MM.1S (cell line): ENCODE measurements around the gene AGPAT3.

Experiments
- DNase-seq: peaks from one replicate; pipeline ENCODE4 v3.0.0-alpha.2; 2015
- H2AFZ ChIP-seq: fragments of 300-600 bp; sonication (generic); 2 replicates; pipeline ENCODE4 v1.6.0; 2016; ENCODE audit warnings: antibody characterized with exemption, low read length
- H3F3A ChIP-seq: fragments of 300-600 bp; sonication (generic); 2 replicates; pipeline ENCODE4 v1.6.1; 2016; ENCODE audit warnings: mild to moderate bottlenecking, antibody characterized with exemption, low read length, moderate library complexity, mixed read lengths; ENCODE audit not compliant: insufficient read depth
- H3K27ac ChIP-seq: fragments of 300-600 bp; sonication (generic); 2 replicates; pipeline ENCODE4 v1.5.1; 2016; ENCODE audit warnings: mild to moderate bottlenecking, low read length
- H3K27me3 ChIP-seq: fragments of 300-600 bp; sonication (generic); replicated peaks from 2 replicates; pipeline ENCODE4 v1.6.0; 2016; ENCODE audit warnings: low read length; ENCODE audit not compliant: insufficient read depth
- H3K36me3 ChIP-seq: fragments of 300-600 bp; sonication (generic); replicated peaks from 2 replicates; pipeline ENCODE4 v1.6.1; 2016; ENCODE audit warnings: mild to moderate bottlenecking, low read length, mixed read lengths; ENCODE audit not compliant: insufficient read depth
- H3K4me1 ChIP-seq: fragments of 300-600 bp; sonication (generic); 2 replicates; pipeline ENCODE4 v1.6.1; 2016; ENCODE audit warnings: low read length, mixed read lengths
- H3K4me2 ChIP-seq: fragments of 300-600 bp; sonication (generic); 2 replicates; pipeline ENCODE4 v1.6.0; 2016; ENCODE audit warnings: low read depth, low read length
- H3K4me3 ChIP-seq: fragments of 300-600 bp; sonication (generic); 2 replicates; pipeline ENCODE4 v1.5.1; 2016; ENCODE audit warnings: low read length, mixed read lengths
- H3K79me2 ChIP-seq: fragments of 300-600 bp; sonication (generic); 2 replicates; pipeline ENCODE4 v1.6.1; 2016; ENCODE audit warnings: mixed run types, low read length, mixed read lengths
- H3K9ac ChIP-seq: fragments of 300-600 bp; sonication (generic); 2 replicates; pipeline ENCODE4 v1.6.1; 2016; ENCODE audit warnings: low read length, mixed read lengths
- H3K9me2 ChIP-seq: fragments of 300-600 bp; sonication (generic); replicated peaks from 2 replicates; pipeline ENCODE4 v1.6.1; 2016; ENCODE audit warnings: mild to moderate bottlenecking, low read length, mixed read lengths; ENCODE audit not compliant: insufficient read depth
- H3K9me3 ChIP-seq: fragments of 300-600 bp; sonication (generic); replicated peaks from 2 replicates; pipeline ENCODE4 v1.6.1; 2016; ENCODE audit warnings: mild to moderate bottlenecking, low read length, mixed read lengths; ENCODE audit not compliant: insufficient read depth
- H4K20me1 ChIP-seq: fragments of 300-600 bp; sonication (generic); 2 replicates; pipeline ENCODE4 v1.6.1; 2016; ENCODE audit warnings: mild to moderate bottlenecking, low read length, moderate library complexity, mixed read lengths; ENCODE audit not compliant: insufficient read depth
- CTCF ChIP-seq: fragments of 300-600 bp; sonication (generic); IDR thresholded peaks from 2 replicates; pipeline ENCODE4 v1.5.1; 2016; ENCODE audit warnings: antibody characterized with exemption, low read length, mixed read lengths
- EZH2 ChIP-seq: fragments of 300-600 bp; sonication (generic); optimal IDR thresholded peaks from 2 replicates; pipeline ENCODE3; 2017; ENCODE audit warnings: low read depth, mild to moderate bottlenecking, antibody characterized with exemption, low read length, mixed read lengths
- EZH2phosphoT487 ChIP-seq: fragments of 300-600 bp; sonication (generic); IDR thresholded peaks from 2 replicates; pipeline ENCODE4 v1.6.1; 2018; ENCODE audit warnings: antibody characterized with exemption, low read length

The AGPAT3 gene

DNA sequence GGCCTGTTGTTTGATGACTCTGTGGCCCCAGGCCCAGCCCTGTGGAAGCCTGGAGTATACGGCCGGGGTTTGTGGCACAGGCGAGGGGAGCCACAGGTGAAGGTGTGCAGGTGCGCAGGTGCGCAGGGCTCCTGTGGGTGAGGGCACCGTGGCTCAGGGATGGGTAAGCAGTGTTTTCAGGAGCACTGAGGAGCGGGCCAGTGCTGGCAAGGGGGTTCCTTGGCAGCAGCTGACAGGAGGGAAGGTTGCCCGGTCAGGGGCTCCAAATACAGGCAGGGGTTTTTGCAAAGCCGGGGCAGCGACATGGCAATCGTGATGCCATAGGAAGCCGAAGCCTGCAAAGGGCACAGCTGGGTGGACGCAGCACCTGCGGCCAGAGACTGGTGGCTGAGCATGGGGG lies 20.7 kb downstream of the AGPAT3 start:
- Histone ChIP-seq H3K4me1 (no peaks in the 10 kb centered on the region), H3K9ac (no peak overlapping the region), H3K4me2 (no peak overlapping the region), H2AFZ (no peak overlapping the region), H3K36me3 (no peaks in the 10 kb centered on the region), H3K27ac (no peak overlapping the region), H3K79me2 (peaks cover 97% of the 10 kb centered on the region), H3K27me3 (no peaks in the 10 kb centered on the region), H3F3A (no peaks in the 10 kb centered on the region), H4K20me1 (peaks cover 9% of the 10 kb centered on the region; the same call in 1 of the 2 replicates), H3K9me2 (no peaks in the 10 kb centered on the region), H3K9me3 (no peaks in the 10 kb centered on the region), H3K4me3 (no peak overlapping the region)
- no peak for TF ChIP-seq CTCF
- no peak for TF ChIP-seq EZH2
- TF ChIP-seq EZH2phosphoT487, result no peak
- no peak for DNase-seq

- no peak overlapping the region for H2AFZ ChIP-seq
- H3K27ac ChIP-seq, result no peak overlapping the region
- H3K27me3 ChIP-seq, result no peaks in the 10 kb centered on the region
- no peaks in the 10 kb centered on the region for H3F3A ChIP-seq
- DNase-seq, result no peak
- no peaks in the 10 kb centered on the region for H3K9me3 ChIP-seq
- H3K4me1 ChIP-seq, result no peaks in the 10 kb centered on the region
- H4K20me1 ChIP-seq, result peaks cover 9% of the 10 kb centered on the region; the same call in 1 of the 2 replicates
- H3K4me2 ChIP-seq, result no peak overlapping the region
- no peaks in the 10 kb centered on the region for H3K9me2 ChIP-seq
- no peak overlapping the region for H3K9ac ChIP-seq
- H3K36me3 ChIP-seq, result no peaks in the 10 kb centered on the region
- H3K4me3 ChIP-seq, result no peak overlapping the region
- TF ChIP-seq CTCF (no peak), EZH2 (no peak), EZH2phosphoT487 (no peak)
- H3K79me2 ChIP-seq, result peaks cover 96% of the 10 kb centered on the region
Measured at GRCh38 chr21:43886565-43886964, 21.5 kb downstream of the AGPAT3 start.

DNA sequence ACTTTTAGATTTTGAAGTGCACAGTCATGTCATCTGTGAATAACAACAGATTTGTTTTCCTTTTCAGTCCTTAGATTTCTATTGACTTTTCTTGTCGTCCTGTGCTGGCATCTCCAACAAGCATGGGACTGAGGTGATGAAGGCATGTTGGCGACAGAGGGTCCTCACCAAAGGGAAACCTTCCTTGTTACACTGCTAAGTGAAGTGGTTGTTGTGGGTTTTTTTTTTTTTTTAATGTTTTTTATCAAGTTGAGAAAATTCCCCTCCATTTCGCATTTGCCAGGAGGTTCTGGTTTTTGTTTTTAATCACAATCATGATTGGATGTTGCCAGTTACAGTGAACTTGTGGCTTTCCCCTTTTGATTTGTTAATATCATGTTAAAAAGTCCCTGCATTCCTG lies 24.0 kb downstream of the AGPAT3 start:
- Histone ChIP-seq H3K9ac (no peak overlapping the region), H3F3A (no peaks in the 10 kb centered on the region), H3K4me2 (no peak overlapping the region), H4K20me1 (0 out of 2 replicates have a peak, but pooled peaks cover 7% of the 10 kb centered on the region), H3K79me2 (peaks cover 95% of the 10 kb centered on the region), H3K27me3 (no peaks in the 10 kb centered on the region), H2AFZ (no peak overlapping the region), H3K4me3 (no peak overlapping the region), H3K9me3 (no peaks in the 10 kb centered on the region), H3K9me2 (no peaks in the 10 kb centered on the region), H3K4me1 (no peaks in the 10 kb centered on the region), H3K27ac (no peak overlapping the region), H3K36me3 (no peaks in the 10 kb centered on the region)
- no peak for DNase-seq
- no peak for TF ChIP-seq EZH2phosphoT487
- no peak for TF ChIP-seq CTCF
- TF ChIP-seq EZH2, result no peak
